HG03196 (cell line): ENCODE results near the gene PLA2G4E.

Source experiments
- ATAC-seq: cut with Tn5 transposase; IDR thresholded peaks from one replicate; pipeline ENCODE4 v1.9.1; 2021; ENCODE audit not compliant: unreplicated experiment

The PLA2G4E gene

GRCh38 chr15:41994171-41994650 lies 26.6 kb downstream of the PLA2G4E start:
- ATAC-seq: no peak

GRCh38 chr15:41993472-41994170 lies 27.2 kb downstream of the PLA2G4E start:
- no peak for ATAC-seq

- no peak for ATAC-seq
Observed at GRCh38 chr15:41992803-41993190, 28.0 kb downstream of the PLA2G4E start.

GRCh38 chr15:41992151-41992802 lies 28.6 kb downstream of the PLA2G4E start:
- ATAC-seq: no peak

- no peak for ATAC-seq
Observed at GRCh38 chr15:41990691-41991090, 30.2 kb downstream of the PLA2G4E start.

GRCh38 chr15:41990243-41990605 lies 30.6 kb downstream of the PLA2G4E start:
- no peak for ATAC-seq

- no peak for ATAC-seq
Observed at GRCh38 chr15:41989573-41990242, 31.1 kb downstream of the PLA2G4E start.

- ATAC-seq: no peak
Observed at GRCh38 chr15:41988896-41989572, 31.8 kb downstream of the PLA2G4E start.

- ATAC-seq: no peak
Observed at GRCh38 chr15:41987925-41988275, 32.9 kb downstream of the PLA2G4E start.

GRCh38 chr15:41987246-41987924 lies 33.5 kb downstream of the PLA2G4E start:
- ATAC-seq: no peak

GRCh38 chr15:41985236-41986160 lies 35.3 kb downstream of the PLA2G4E start:
- no peak for ATAC-seq

GRCh38 chr15:41984622-41985021 lies 36.2 kb downstream of the PLA2G4E start:
- ATAC-seq: no peak

GRCh38 chr15:41983621-41984571 lies 36.9 kb downstream of the PLA2G4E start:
- no peak for ATAC-seq

GRCh38 chr15:41983221-41983620 lies 37.6 kb downstream of the PLA2G4E start:
- ATAC-seq: no peak

- ATAC-seq: no peak
Observed at GRCh38 chr15:41982133-41982930, 38.5 kb downstream of the PLA2G4E start.

GRCh38 chr15:41981371-41982132 lies 39.3 kb downstream of the PLA2G4E start:
- no peak for ATAC-seq

GRCh38 chr15:41980654-41981323 lies 40.1 kb downstream of the PLA2G4E start:
- no peak for ATAC-seq
